GM23248 (cell line): ENCODE measurements around the gene ENAH. TPM values are rescaled to one million over a fixed set of nuclear protein-coding genes. Genes with fewer than 3 reads are reported as not detected.

Source experiments
- DNase-seq: peaks from one replicate; pipeline ENCODE4 v3.0.0-alpha.2; 2015
- H2AFZ ChIP-seq: fragments of 200-600 bp; sonication (generic); 2 replicates; pipeline ENCODE4 v1.6.1; 2016; ENCODE audit warnings: antibody characterized with exemption
- H3F3A ChIP-seq: fragments of 200-600 bp; sonication (generic); 2 replicates; pipeline ENCODE4 v1.6.1; 2016; ENCODE audit warnings: mild to moderate bottlenecking, antibody characterized with exemption, mixed run types; ENCODE audit not compliant: insufficient read depth
- H3K27ac ChIP-seq: fragments of 200-600 bp; sonication (generic); 2 replicates; pipeline ENCODE4 v1.5.1; 2016; ENCODE audit warnings: mild to moderate bottlenecking
- H3K27me3 ChIP-seq: fragments of 200-600 bp; sonication (generic); replicated peaks from 2 replicates; pipeline ENCODE4 v1.6.1; 2016; ENCODE audit warnings: mild to moderate bottlenecking; ENCODE audit not compliant: insufficient read depth
- H3K36me3 ChIP-seq: fragments of 200-600 bp; sonication (generic); 2 replicates; pipeline ENCODE4 v1.6.1; 2016; ENCODE audit warnings: low read depth, mild to moderate bottlenecking
- H3K4me1 ChIP-seq: fragments of 200-600 bp; sonication (generic); 2 replicates; pipeline ENCODE4 v1.6.1; 2016; ENCODE audit warnings: mild to moderate bottlenecking; ENCODE audit not compliant: insufficient read depth
- H3K4me2 ChIP-seq: fragments of 200-600 bp; sonication (generic); one replicate; pipeline ENCODE4 v1.6.1; 2016; ENCODE audit warnings: mild to moderate bottlenecking; ENCODE audit not compliant: unreplicated experiment
- H3K4me3 ChIP-seq: fragments of 200-600 bp; sonication (generic); 2 replicates; pipeline ENCODE4 v1.5.1; 2016; ENCODE audit warnings: mild to moderate bottlenecking
- H3K79me2 ChIP-seq: fragments of 200-600 bp; sonication (generic); 2 replicates; pipeline ENCODE4 v1.6.1; 2016; ENCODE audit warnings: mild to moderate bottlenecking; ENCODE audit not compliant: insufficient read depth
- H3K9ac ChIP-seq: fragments of 200-600 bp; sonication (generic); 2 replicates; pipeline ENCODE4 v1.6.1; 2016; ENCODE audit warnings: mild to moderate bottlenecking
- H3K9me2 ChIP-seq: fragments of 200-600 bp; sonication (generic); 2 replicates; pipeline ENCODE4 v1.6.1; 2016; ENCODE audit warnings: mixed run types, mild to moderate bottlenecking, moderate library complexity; ENCODE audit not compliant: insufficient read depth
- H3K9me3 ChIP-seq: fragments of 200-600 bp; sonication (generic); one replicate; pipeline ENCODE4 v1.6.1; 2017; ENCODE audit warnings: low read depth
- H4K20me1 ChIP-seq: fragments of 200-600 bp; sonication (generic); 2 replicates; pipeline ENCODE4 v1.6.0; 2016; ENCODE audit not compliant: insufficient read depth
- EZH2 ChIP-seq: fragments of 200-600 bp; sonication (generic); IDR thresholded peaks from 2 replicates; pipeline ENCODE4 v1.6.1; 2018; ENCODE audit warnings: antibody characterized with exemption, mild to moderate bottlenecking; ENCODE audit not compliant: insufficient read depth, poor library complexity, severe bottlenecking
- EZH2phosphoT487 ChIP-seq: fragments of 200-600 bp; sonication (generic); IDR thresholded peaks from 2 replicates; pipeline ENCODE4 v1.6.1; 2018; ENCODE audit warnings: antibody characterized with exemption, moderate library complexity, mild to moderate bottlenecking, low read depth; ENCODE audit not compliant: insufficient read depth
- WGBS, 2 experiments: methylation state at CpG; one replicate each; pipeline ENCODE4 v1.1.6; 2015 to 2017; ENCODE audit warnings: low lambda C conversion rate in 2 of 2, low coverage in 1 of 2; ENCODE audit errors: missing lambda C conversion rate in 2 of 2; 5-methylcytosine and 5-hydroxymethylcytosine counted together
- in situ Hi-C: fragments of 300-500 bp; cut with MboI; formaldehyde crosslinking; loops from 2 replicates; pipeline ENCODE4 v1.15.0; 2020
- polyA plus RNA-seq: library from polyadenylated mRNA; unstranded; fragments of >200 nt; fragmentation: Nextera tagmentation; extraction: Ambion mirVana; gene quantifications from 2 replicates; pipeline ENCODE4 v1.2.1, GENCODE V29; 2016
- total RNA-seq: library from RNA; depleted of rRNA; stranded (reverse); fragments of >200 nt; shearing (Covaris generic); gene quantifications from 2 replicates; pipeline ENCODE4 v1.2.3, GENCODE V29; 2014

ENAH gene
- total and polyA plus RNA-seq, 2 experiments from 2014 or later, result 40.1 to 125 TPM

GRCh38 chr1:225650179-225650578, 2.7 kb downstream of the ENAH start:
- Histone ChIP-seq H3K9me2 (no peaks in the 10 kb centered on the region), H3K9me3 (no peaks in the 10 kb centered on the region), H3K27me3 (no peaks in the 10 kb centered on the region), H2AFZ (no peak overlapping the region), H3K4me1 (peaks cover 46% of the 10 kb centered on the region), H3K27ac (peak overlapping the region; percentile 94), H3K4me3 (peak overlapping the region; percentile 97), H3F3A (peaks cover 46% of the 10 kb centered on the region), H3K4me2 (peak overlapping the region; percentile 89), H3K9ac (peak overlapping the region; percentile 96), H3K36me3 (peaks cover 1% of the 10 kb centered on the region; the same call in 1 of the 2 replicates), H3K79me2 (peaks cover 76% of the 10 kb centered on the region), H4K20me1 (no peaks in the 10 kb centered on the region)
- TF ChIP-seq EZH2phosphoT487, result no peak
- no peak for TF ChIP-seq EZH2
- in situ Hi-C loops, result no loop called here
- 90 to 91% methylated on average over 5 of the region's 5 CpGs for WGBS, 2 experiments
- DNase-seq, result no peak

GRCh38 chr1:225645194-225645895, 7.6 kb downstream of the ENAH start:
- peaks cover 29% of the 10 kb centered on the region for H3K4me1 ChIP-seq
- peaks cover 16% of the 10 kb centered on the region for H3K36me3 ChIP-seq
- peaks cover 38% of the 10 kb centered on the region; the same call in 1 of the 2 replicates for H3F3A ChIP-seq
- no peaks in the 10 kb centered on the region for H3K9me2 ChIP-seq
- H4K20me1 ChIP-seq, result 0 out of 2 replicates have a peak, but pooled peaks cover 4% of the 10 kb centered on the region
- H3K27ac ChIP-seq, result no peak overlapping the region
- no peaks in the 10 kb centered on the region for H3K9me3 ChIP-seq
- H3K79me2 ChIP-seq, result peaks cover 100% of the 10 kb centered on the region
- H3K9ac ChIP-seq, result no peak overlapping the region
- DNase-seq, result no peak
- in situ Hi-C loops, result no loop called here
- no peak overlapping the region for H3K4me2 ChIP-seq
- no peak for TF ChIP-seq EZH2phosphoT487
- TF ChIP-seq EZH2, result no peak
- WGBS, 2 experiments, result 98 to 99% methylated on average over 6 of the region's 6 CpGs
- H2AFZ ChIP-seq, result no peak overlapping the region
- no peaks in the 10 kb centered on the region for H3K27me3 ChIP-seq
- no peak overlapping the region for H3K4me3 ChIP-seq

GRCh38 chr1:225644666-225645065, 8.3 kb downstream of the ENAH start:
- H3K79me2 ChIP-seq, result peaks cover 100% of the 10 kb centered on the region
- WGBS, 2 experiments, result 96 to 97% methylated on average over 1 of the region's 1 CpG
- no peaks in the 10 kb centered on the region for H3K9me2 ChIP-seq
- no peak for DNase-seq
- peaks cover 31% of the 10 kb centered on the region for H3F3A ChIP-seq
- no peak overlapping the region for H3K4me2 ChIP-seq
- H3K36me3 ChIP-seq, result peaks cover 18% of the 10 kb centered on the region
- TF ChIP-seq EZH2phosphoT487, result no peak
- no peak for TF ChIP-seq EZH2
- no peak overlapping the region for H3K9ac ChIP-seq
- no peaks in the 10 kb centered on the region for H3K27me3 ChIP-seq
- H3K27ac ChIP-seq, result no peak overlapping the region
- in situ Hi-C loops, result no loop called here
- H3K9me3 ChIP-seq, result no peaks in the 10 kb centered on the region
- no peak overlapping the region for H2AFZ ChIP-seq
- no peak overlapping the region for H3K4me3 ChIP-seq
- peaks cover 23% of the 10 kb centered on the region for H3K4me1 ChIP-seq
- 0 out of 2 replicates have a peak, but pooled peaks cover 4% of the 10 kb centered on the region for H4K20me1 ChIP-seq

GRCh38 chr1:225642177-225642576, 10.7 kb downstream of the ENAH start:
- in situ Hi-C loops, result no loop called here
- H2AFZ ChIP-seq, result no peak overlapping the region
- WGBS, 2 experiments, result 95 to 98% methylated on average over 4 of the region's 4 CpGs
- peaks cover 36% of the 10 kb centered on the region for H3F3A ChIP-seq
- H3K27ac ChIP-seq, result no peak overlapping the region
- no peaks in the 10 kb centered on the region for H3K27me3 ChIP-seq
- H3K9ac ChIP-seq, result no peak overlapping the region
- no peak overlapping the region for H3K4me3 ChIP-seq
- H3K79me2 ChIP-seq, result peaks cover 100% of the 10 kb centered on the region
- no peak for TF ChIP-seq EZH2
- TF ChIP-seq EZH2phosphoT487, result no peak
- H3K9me2 ChIP-seq, result no peaks in the 10 kb centered on the region
- H3K4me1 ChIP-seq, result no peaks in the 10 kb centered on the region
- DNase-seq, result peak; percentile 32
- peaks cover 5% of the 10 kb centered on the region; the same call in 1 of the 2 replicates for H4K20me1 ChIP-seq
- H3K4me2 ChIP-seq, result no peak overlapping the region
- no peaks in the 10 kb centered on the region for H3K9me3 ChIP-seq
- peaks cover 30% of the 10 kb centered on the region for H3K36me3 ChIP-seq
